Middle frontal gyrus (tissue), 1 donor: Measurements from ENCODE around the gene MFRP.
"Not testable (repeated sequence)": the region's sequence is repeated elsewhere in the genome, so short reads cannot be mapped to it uniquely, and the experiment has no call there.

ENCODE experiments used
- DNase-seq: peaks from one replicate; pipeline ENCODE4 v3.0.0-alpha.2; 2015; ENCODE audit warnings: low spot score; ENCODE audit errors: extremely low spot score

Gene MFRP

DNA sequence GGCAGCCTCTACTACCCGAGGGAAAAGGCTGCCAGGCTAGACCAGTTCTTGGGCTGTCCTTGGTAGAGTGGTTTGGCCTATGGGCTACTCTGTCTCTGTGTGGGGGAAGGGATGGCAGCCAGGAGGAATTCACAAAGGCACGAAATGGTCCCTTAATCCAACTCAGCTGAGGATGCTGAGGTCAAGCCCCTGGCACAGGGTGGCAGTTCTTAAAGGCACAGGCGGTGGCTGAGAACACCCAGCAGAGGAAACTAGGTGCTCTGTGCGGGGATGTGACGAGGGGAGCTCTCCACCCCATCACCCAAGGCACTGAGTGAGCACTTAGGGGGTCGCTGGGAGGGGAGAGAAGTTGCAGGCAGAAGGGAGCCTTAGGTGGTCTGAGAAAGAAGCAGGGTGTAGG, at the start of gene MFRP:
Gene MFRP, minus strand, starts transcription at position 101 of the 400 bp plus-strand sequence. CDS start 192 bp downstream, outside the sequence.
- DNase-seq = no peak

- no peak for DNase-seq
Measured at GRCh38 chr11:119391275-119391674, 44.8 kb upstream of the MFRP start.

GRCh38 chr11:119389611-119390254, 43.2 kb upstream of the MFRP start:
- DNase-seq = no peak

DNA sequence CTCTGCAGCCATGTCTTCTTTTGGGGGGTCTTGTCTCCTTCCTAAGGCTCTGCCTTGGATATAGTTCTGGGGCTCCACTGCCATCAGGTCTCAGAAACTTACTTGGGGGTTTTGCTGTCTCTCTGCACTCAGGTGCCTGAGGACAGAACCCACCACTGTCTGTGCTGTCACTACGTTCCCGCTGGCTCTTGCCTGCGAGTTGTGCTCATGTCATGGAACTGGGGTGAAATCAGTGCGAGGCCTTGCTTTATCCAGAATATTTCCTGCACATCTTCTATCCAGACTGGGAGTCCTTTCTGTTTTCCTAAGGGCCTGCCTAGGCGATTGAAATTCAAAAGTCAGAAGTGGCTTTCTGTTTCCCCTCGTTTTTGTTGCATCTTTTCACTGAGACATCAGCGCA, 41.6 kb upstream of the MFRP start:
- DNase-seq = no peak

DNA sequence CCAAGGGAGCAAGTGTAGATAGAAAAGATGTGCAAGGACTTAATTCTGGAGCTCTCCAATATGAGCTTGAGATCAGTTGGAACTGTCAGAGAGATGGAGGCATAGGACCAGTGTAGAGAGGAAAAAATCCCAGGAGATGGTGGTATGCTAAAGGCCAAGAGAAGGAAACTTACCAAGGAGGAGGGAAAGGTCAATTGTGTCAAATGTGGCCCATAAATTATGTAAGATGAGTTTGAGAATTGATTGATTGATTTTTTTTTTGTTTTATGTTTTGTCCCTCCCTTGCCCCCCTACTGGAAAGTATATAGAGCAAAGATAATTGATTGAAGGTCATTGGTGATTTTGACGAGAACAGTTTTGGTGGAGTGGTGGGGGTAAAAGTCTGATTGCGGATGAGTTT, 37.8 kb upstream of the MFRP start:
- no peak for DNase-seq

DNA sequence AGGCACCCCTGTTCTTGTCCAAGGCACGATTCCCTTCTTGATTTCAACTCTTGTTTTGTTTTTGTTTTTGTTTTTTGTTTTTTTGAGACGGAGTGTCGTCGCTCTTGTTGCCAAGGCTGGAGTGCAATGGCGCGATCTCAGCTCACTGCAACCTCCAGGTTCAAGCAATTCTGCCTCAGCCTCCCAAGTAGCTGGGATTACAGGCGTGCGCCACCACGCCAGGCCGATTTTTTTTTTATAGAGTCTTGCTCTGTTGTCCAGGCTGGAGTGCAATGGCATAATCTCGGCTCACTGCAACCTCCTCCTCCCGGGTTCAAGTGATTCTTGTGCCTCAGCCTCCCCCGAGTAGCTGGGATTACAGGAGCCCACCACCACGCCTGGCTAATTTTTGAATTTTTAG, 36.0 kb upstream of the MFRP start:
- not testable (repeated sequence) for DNase-seq

DNA sequence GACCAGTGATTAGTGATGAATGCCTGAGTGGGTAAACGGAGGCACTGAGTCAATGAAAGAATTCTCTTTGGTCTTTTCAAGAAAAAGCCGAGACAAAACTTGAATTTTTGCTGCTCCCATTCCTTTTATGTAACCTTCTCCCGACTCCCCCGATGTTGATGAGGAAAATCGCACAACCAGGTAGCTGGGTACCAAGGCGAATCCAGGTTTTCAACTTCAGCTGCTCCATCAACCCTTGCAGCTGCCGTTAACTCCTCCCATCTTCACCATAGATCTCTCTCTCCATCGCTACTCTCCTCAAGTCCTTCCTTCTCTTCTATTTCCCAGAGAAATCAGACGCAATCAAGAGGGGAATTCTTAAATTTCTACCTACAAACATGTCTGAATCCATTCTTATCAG, 35.6 kb upstream of the MFRP start:
- DNase-seq = no peak

- peak; percentile 98 for DNase-seq
Measured at GRCh38 chr11:119381181-119381988, 34.9 kb upstream of the MFRP start, which contains the start of gene USP2. TSS of gene USP2 (minus strand) at chr11:119381690. CDS start at chr11:119373480, 8,210 bp downstream.

DNA sequence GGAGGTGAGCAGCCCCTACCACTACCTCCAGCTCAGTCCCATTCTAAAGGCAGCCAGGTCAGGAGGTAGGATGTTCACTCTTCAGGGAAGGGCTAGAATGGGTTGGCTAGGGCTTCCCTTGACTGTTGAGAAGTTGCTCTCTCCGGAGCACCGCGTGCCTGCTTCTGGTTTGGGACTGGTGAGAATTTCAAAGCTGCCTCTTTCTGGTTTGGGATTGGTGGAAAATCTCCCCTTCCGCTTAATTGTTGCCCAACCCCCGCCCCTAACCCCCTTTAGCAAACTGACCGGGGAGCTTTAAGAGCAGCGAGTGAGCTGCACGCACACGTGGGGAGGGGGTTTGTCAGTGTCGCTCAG, 34.3 kb upstream of the MFRP start:
- no peak for DNase-seq

- no peak for DNase-seq
Measured at GRCh38 chr11:119380160-119380826, 33.8 kb upstream of the MFRP start.

- no peak for DNase-seq
Measured at GRCh38 chr11:119378851-119379465, 32.5 kb upstream of the MFRP start.

DNA sequence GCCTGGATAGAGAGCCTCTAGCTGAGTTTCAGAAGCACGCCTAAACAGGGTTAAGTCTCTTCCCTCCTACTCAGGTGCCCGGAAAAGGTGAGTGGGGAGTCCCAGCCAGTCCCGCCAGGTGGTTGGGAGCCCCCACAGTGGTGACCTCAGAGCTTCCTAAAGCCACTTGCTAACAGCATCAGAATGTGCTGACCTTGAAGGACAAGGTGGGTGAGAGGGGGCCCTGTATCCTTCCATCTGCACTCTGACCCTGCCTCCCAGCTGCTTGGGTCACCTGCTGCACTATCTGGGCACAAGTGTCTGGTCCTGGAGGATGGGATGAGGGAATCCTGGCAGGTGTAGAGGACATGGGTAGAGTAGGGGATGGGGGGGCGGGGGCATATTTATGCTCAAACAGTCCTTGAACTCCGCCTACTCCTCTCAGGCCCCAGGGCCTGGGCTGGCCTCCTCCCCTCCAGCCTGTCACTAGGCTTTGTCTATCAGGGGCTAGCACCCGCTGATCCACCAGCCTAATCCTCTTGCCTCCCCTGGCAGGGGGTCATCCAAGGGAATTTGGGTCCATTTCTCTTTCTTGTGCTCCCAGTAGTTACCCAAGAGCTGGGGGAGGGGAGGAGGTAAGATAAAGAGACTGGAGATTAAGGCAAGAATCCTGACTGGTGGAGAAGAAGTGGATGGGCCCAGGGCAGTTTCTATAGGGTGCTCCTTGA, 31.6 kb upstream of the MFRP start:
- DNase-seq = no peak

GRCh38 chr11:119377112-119377901, 30.8 kb upstream of the MFRP start:
- no peak for DNase-seq

GRCh38 chr11:119376197-119376847, 29.8 kb upstream of the MFRP start:
- no peak for DNase-seq

GRCh38 chr11:119375337-119376196, 29.1 kb upstream of the MFRP start:
- no peak for DNase-seq

DNA sequence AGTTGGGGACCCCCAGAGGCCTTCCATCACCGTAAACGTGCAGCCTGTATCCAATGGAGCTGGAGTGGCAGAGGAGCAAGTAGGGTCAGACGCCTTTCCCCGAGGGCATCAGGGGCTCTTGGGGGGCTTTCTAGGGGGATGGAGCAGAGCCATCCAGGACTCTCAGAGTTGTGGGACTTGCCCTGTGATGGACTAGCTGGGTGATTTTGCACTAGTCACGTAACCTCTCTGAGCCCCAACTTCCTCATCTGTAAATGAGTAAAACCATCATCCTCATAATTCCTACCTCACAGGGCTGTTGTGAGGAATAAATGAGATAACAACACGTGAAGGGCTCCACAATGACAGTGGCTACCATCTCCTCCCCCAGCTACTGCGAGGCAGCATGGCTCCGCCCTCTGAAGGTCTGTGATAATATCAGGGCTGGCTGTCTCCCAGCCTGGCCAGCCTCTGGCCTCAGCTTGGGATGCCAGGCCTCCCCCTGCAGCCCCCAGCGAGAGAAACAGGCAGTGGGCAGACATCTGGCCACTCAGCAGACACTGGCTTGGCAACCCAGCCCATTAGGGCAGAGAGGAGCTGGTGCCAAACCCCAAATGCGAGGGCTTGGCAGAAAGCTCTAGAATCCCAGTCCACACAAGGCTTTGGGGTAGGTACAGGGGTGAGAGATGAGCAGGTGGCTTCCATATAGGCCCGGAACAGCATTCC, 28.3 kb upstream of the MFRP start:
- DNase-seq = no peak

DNA sequence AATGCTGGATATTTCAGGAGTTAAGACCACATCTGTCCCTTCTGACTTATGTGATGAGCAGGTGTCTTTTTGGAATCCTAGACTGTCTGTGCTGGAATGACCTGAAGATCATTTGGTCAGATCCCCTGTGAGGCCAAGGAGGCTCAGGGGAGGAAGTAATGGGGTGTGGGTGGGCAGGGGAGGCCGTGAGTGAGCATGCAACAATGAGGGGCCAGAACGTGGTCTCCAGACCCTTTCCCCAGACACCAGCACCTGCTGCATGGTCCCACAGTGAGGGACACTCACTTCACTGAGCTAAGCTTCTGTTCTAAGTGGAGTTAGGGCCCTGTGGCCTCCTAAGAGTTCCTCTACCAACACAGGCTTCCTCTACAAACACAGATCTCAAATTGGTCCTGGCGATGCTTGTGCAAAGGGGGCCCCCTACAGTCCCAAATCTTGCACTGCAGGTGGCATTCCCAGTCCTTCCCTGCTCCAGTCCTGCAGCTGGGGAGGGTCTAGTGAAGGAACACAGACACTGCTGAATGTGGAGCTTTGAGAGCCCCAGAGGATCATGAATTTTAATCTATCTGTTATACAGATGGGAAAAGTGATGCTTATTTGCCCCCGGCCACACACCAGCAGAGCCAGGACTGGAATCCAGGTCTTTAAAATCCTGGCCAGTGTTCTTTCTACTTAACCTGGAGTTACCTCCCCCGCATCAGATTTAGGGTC, 27.6 kb upstream of the MFRP start:
- no peak for DNase-seq
